NCI-H146 treated with DMSO at 0.1 percent for 48 hours (cell line): Measurements from ENCODE around the gene EPS8.

Experiments used
- DNase-seq: peaks from one replicate; lab custom pipeline; 2025; ENCODE audit not compliant: unreplicated experiment; lab: John Stamatoyannopoulos, UW

The EPS8 gene

DNA sequence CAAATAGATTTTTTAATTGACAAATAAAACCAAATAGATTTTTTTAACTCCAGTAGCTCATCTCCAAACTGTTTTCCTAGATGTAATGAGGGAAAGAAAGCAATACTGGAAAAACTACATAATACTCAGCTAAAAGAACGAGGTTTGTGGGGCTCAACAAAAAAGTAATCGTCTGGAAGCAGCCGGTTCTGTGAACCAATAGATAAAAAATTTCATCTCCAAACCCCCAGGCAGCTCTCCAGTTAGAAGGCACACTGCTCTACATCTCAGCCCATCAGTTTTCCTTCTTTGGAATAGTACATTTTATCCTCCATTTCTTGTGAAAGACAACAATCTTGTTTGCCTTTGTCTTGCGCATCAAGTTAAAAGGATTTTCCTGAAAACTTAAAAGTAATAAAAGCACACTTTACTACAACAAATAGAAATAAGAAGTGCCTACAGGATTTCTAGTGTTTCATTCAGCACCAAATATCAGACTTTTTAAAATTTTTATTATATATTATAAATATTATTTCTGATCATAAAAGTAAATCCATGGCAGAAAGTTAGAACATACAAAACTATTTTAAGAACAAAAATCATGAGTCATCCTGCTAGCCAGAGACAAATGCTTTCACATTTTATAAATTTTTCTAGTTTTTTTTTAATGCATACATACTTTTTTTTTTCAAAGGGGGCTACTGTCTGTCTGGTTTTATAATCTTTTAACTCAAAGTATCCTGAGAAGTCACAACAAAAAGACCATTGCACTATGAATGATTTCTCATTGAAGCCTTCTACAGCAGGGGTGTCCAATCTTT, 67.7 kb downstream of the EPS8 start:
- no peak for DNase-seq

GRCh38 chr12:15720295-15720694, 68.9 kb downstream of the EPS8 start:
- DNase-seq: no peak

- DNase-seq: peak; percentile 81
Observed at GRCh38 chr12:15719230-15719629, 70.0 kb downstream of the EPS8 start.

DNA sequence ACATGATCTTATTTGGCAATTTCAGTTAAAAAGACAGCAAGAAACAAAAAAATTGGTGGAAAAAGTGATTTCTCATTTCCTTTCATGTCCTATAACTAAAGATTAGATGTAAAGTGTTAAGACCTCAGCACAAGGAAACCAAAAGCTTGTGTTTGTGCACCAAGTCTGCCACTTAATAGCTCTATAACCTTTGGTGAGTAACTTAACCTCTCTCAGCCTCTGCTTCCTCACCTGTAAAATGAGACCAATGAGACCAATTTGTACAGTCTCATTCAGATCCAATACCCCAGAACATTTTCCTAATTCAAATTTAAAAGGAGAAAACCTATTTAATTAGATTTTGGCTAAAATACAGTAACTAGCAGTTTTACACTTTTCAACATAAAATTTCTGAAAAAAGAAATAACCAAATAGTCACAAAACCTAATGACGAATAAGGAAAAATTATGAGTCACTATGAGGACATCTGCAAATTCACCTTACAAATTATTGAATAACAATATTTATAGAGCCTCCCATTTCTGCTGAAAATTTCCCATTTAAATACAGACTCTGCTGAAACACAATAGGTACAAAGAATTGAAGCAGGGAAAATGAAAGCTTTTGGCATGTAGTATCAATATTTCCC, 71.1 kb downstream of the EPS8 start:
- DNase-seq: no peak

DNA sequence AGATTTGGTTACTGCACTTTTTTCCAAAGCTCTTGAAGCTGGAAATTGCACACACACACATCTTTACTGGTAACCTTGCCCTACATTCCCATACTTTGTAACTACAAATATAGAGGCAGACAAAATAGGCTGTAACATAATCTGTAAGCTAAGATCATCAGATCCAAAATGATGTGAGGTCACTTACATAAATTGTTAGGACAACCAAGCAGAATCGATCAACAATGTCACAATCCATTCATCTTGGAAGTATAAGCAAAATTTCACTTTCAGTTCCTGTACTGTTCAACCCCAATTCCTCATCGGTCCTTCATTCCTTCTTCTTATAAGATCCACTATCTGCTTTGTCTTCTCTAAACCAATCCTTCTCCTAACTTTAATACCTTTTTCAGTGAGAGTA, 72.6 kb downstream of the EPS8 start:
- DNase-seq: no peak

GRCh38 chr12:15714256-15714655, 74.9 kb downstream of the EPS8 start:
- no peak for DNase-seq

- DNase-seq: no peak
Observed at GRCh38 chr12:15712823-15713660, 76.1 kb downstream of the EPS8 start.

- no peak for DNase-seq
Observed at GRCh38 chr12:15712160-15712559, 77.0 kb downstream of the EPS8 start.

- DNase-seq: no peak
Observed at GRCh38 chr12:15710860-15711510, 78.2 kb downstream of the EPS8 start.

DNA sequence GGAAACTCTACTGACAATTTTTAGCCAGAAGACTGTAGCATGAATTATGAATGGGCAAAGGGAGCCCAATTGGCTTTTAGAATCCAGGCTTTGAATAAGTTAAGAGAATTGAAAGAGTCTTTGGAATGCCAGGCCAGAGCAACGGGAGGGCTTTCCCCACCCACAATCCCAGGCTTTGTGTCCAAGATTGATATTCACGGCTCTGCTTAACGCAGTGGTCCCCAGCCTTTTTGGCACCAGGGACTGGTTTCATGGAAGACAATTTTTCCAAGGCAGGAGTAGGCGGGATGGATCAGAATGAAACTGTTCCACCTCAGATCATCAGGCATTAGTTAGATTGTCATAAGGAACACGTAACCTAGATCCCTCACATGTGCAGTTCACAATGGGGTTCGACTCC, 79.6 kb downstream of the EPS8 start:
- DNase-seq: no peak

- no peak for DNase-seq
Observed at GRCh38 chr12:15708396-15709076, 80.7 kb downstream of the EPS8 start.

DNA sequence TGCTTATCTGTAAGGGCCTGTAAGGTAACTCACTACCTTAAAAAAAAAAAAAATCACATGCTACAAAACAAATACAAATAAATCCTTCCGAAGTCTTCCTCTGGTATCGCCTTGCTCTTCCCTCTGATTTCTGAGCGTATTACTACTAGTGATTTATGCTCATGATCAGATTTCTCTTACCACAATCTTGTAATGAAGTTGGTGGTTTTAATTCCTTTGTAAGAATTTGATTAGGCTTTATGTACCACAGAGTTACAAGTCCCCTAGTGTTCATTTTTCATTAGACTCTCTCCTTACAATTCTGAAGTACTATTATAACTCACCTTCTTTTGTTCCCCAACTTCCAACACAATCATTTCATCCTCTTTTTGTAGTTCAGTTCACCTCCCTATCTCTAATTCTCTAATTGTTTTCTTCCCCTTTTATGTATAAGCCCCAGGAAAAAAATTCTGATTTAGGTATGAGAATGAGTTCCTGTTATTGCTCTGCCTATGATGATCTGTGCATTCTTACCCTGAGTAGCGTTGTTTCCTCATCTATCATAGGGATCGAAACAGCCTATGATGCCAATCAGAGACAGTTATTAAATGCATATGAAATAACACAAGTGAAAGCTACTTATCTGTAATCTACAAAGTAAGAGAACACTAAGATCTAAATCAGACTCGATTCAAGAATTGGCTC, 81.5 kb downstream of the EPS8 start:
- DNase-seq: no peak

DNA sequence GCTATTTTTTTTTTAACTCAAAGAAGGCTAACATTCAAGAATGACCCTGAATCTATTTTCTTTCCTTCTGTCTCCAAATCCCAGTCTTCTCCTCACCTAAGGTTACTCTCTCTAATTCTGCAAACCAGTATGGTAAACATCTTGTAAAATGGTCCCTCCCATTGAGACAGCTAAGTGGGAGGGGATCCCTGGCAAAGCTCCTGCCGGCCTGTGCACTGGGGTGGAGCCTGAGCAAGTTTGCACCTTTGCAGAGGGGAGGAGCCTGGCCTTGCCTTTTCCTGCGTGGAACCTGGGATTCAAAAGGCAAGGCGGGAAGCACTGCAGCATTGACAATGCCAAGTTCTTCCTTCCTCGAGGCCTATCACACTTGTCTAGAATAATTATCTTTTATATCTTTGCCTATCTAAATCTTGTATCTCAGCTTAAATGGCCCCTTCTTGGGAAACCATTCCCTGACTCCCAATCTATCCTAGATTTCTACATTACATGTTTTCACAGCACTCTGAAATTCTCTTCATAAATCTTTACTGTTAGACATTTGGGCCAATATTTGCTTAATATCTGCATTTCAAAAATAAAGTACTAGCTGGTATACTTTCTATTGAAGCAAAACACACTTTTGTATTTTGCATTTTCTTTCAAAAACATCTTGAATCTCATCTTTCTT, 83.0 kb downstream of the EPS8 start:
- DNase-seq: no peak

- no peak for DNase-seq
Observed at GRCh38 chr12:15705606-15706005, 83.6 kb downstream of the EPS8 start.

DNA sequence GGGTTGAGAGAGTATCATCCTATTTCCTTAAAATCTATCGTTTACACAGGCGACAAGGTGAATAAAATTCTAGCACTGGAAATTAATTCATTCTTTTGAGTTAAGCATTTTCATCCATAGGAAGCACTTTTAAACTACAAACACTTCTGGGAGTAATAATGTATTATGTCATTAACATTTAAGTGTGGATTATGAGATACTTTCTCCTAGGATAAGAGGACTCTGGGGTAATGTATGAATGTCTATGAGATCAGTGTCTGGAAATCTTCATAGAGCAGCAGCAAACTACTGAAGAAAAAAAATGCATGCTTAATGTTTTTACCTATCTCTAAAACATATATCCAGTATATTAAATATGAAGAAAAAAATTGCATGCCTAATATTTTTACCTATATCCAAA, 86.9 kb downstream of the EPS8 start:
- no peak for DNase-seq

- DNase-seq: no peak
Observed at GRCh38 chr12:15701631-15702156, 87.5 kb downstream of the EPS8 start.

DNA sequence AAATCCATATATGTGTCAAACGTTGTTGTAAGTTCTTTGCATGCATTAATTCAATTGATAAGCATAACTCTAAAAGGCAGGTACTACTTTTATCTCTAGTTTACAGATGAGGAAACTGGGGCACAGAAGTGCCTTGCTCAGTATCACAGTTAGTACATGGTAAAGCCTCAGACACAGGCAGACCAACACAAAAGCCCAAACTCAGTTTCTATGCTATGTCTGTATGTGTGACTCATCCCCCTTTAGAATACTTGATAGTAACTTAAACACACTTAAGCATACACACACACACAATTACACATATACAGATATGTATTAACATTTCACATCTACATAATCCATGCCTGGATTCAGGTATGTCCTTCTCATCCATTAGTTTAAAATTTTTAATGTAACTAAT, 88.0 kb downstream of the EPS8 start:
- no peak for DNase-seq

DNA sequence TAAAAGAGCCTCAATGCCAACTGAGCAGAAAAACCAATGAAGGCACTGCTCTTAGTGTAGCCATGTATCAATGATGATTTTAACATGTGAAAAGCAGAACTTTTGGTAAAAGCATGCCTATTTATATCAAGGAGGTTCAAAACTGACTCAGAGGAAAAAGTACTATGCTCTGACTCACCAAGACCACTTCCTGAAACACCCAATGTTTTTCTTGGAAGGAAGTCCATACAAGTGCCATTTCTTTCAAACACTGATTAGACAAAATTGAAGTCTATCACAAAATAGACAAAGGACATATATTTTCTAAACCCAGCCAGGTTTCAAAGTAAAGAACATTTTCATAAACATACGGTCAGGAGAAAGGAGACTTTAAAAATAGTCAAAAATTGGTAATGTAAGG, 88.6 kb downstream of the EPS8 start:
- DNase-seq: no peak

DNA sequence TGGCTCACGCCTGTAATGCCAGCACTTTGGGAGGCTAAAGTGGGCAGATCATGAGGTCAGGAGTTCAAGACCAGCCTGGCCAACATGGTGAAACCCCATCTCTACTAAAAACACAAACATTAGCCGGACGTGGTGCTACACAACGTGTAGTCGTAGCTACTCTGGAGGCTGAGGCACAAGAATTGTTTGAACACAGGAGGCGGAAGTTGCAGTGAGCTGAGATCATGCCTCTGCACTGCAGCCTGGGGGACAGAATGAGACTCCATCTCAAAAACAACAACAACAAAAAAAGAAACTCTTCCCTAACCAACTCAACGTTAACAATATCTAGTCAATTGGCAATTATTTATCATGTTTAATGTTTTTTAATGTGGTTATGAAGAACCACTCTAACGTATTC, 89.3 kb downstream of the EPS8 start:
- no peak for DNase-seq
